GM06990 (cell line): ENCODE results near the gene CDRT4.

ENCODE experiments used
- DNase-seq: peaks from one replicate; pipeline ENCODE4 v3.0.0-alpha.2; 2011; ENCODE audit not compliant: insufficient read length; ENCODE audit errors: extremely low read depth
- H3K27me3 ChIP-seq: replicated peaks from 2 replicates; pipeline ENCODE4 v1.6.0; 2011; ENCODE audit warnings: low read length; ENCODE audit not compliant: control insufficient read depth, insufficient read depth
- H3K36me3 ChIP-seq: 2 replicates; pipeline ENCODE4 v1.5.1; 2011; ENCODE audit warnings: low read length; ENCODE audit not compliant: control insufficient read depth, insufficient read depth
- H3K4me3 ChIP-seq: replicated peaks from 2 replicates; pipeline ENCODE4 v1.5.1; 2011; ENCODE audit warnings: low read depth, mild to moderate bottlenecking, control low read depth, low read length
- TF ChIP-seq, protein P1 (sequence below): IDR thresholded peaks from 2 replicates; pipeline ENCODE4 v1.5.1; 2011; ENCODE audit warnings: low read length, control low read depth, mild to moderate bottlenecking, inconsistent platforms; ENCODE audit not compliant: insufficient read depth, poor library complexity, severe bottlenecking

The CDRT4 gene

GRCh38 chr17:15392326-15392741, 75.1 kb downstream of the CDRT4 start:
- TF ChIP-seq, protein P1, sequence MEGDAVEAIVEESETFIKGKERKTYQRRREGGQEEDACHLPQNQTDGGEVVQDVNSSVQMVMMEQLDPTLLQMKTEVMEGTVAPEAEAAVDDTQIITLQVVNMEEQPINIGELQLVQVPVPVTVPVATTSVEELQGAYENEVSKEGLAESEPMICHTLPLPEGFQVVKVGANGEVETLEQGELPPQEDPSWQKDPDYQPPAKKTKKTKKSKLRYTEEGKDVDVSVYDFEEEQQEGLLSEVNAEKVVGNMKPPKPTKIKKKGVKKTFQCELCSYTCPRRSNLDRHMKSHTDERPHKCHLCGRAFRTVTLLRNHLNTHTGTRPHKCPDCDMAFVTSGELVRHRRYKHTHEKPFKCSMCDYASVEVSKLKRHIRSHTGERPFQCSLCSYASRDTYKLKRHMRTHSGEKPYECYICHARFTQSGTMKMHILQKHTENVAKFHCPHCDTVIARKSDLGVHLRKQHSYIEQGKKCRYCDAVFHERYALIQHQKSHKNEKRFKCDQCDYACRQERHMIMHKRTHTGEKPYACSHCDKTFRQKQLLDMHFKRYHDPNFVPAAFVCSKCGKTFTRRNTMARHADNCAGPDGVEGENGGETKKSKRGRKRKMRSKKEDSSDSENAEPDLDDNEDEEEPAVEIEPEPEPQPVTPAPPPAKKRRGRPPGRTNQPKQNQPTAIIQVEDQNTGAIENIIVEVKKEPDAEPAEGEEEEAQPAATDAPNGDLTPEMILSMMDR, result no peak
- DNase-seq, result no peak
- Histone ChIP-seq H3K36me3 (no peaks in the 10 kb centered on the region), H3K27me3 (no peaks in the 10 kb centered on the region), H3K4me3 (no peak overlapping the region)

- TF ChIP-seq, protein P1, result no peak
- no peak overlapping the region for H3K4me3 ChIP-seq
- no peaks in the 10 kb centered on the region for H3K27me3 ChIP-seq
- DNase-seq, result no peak
- H3K36me3 ChIP-seq, result no peaks in the 10 kb centered on the region
These were observed 78.9 kb downstream of the CDRT4 start for GRCh38 chr17:15388356-15389041.

DNA sequence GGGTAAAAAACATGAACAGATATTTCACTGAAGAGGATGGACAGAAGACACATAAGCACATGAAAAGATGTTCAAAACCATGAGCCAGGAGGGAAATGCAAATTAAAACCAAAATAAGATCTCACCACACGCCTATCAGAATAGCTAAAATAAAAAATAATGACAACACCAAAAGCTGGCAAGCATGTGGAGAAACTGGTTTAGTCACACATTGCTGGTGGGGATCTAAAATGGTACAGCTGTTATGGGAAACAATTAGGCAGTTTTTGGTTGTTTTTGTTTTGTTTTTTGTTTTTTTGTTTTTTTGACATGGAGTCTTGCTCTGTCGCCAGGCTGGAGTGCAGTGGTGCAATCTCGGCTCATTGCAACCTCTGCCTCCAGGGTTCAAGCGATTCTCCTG, 81.3 kb downstream of the CDRT4 start:
- TF ChIP-seq, protein P1, result no peak
- Histone ChIP-seq H3K36me3 (no peaks in the 10 kb centered on the region), H3K4me3 (no peak overlapping the region), H3K27me3 (no peaks in the 10 kb centered on the region)
- no peak for DNase-seq
